Astrocyte of the cerebellum (primary cell): ENCODE measurements around the gene TENM4.

Experiments
- DNase-seq: peaks from one replicate; pipeline ENCODE4 v3.0.0-alpha.2; 2011; ENCODE audit warnings: low read depth
- H3K4me3 ChIP-seq: 2 replicates; pipeline ENCODE4 v1.5.1; 2011; ENCODE audit warnings: mild to moderate bottlenecking, low read depth, low read length, moderate library complexity
- CTCF ChIP-seq: IDR thresholded peaks from 2 replicates; pipeline ENCODE4 v1.5.1; 2012; ENCODE audit warnings: low read length, low read depth, moderate library complexity, mild to moderate bottlenecking; ENCODE audit errors: missing control alignments
- in situ Hi-C: cut with HindIII; loops from 2 replicates; pipeline ENCODE4 v1.10.0; 2017; ENCODE audit warnings: low sequenced_read_pairs

TENM4 gene

GRCh38 chr11:78795621-78796261, 645.1 kb downstream of the TENM4 start:
- DNase-seq = peak; percentile 88
- no peak overlapping the region for H3K4me3 ChIP-seq
- no peak for TF ChIP-seq CTCF
- in situ Hi-C loops = no loop called here

DNA sequence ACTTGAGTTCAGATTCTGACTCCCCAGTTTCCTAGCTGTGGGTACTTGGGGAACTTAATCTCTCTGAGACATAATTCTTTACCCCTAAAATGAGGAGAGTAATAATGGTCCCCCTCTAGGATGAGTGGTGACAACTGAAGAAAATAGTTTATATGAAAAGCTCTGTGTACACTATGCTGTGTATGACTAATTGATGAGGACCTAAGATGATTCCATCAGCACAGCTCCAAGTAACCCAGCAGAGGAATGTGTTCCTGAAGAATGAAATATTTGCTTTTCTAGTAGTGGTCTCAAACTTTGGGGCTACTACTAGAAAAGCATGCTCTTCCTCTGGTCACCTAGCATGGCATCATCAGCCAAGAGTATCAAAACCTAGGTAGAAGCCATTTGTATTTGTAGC, 648.9 kb downstream of the TENM4 start:
- no peak overlapping the region for H3K4me3 ChIP-seq
- in situ Hi-C loops = no loop called here
- no peak for TF ChIP-seq CTCF
- no peak for DNase-seq

GRCh38 chr11:78791254-78791653, 649.6 kb downstream of the TENM4 start:
- in situ Hi-C loops = no loop called here
- no peak for TF ChIP-seq CTCF
- DNase-seq = no peak
- no peak overlapping the region for H3K4me3 ChIP-seq

DNA sequence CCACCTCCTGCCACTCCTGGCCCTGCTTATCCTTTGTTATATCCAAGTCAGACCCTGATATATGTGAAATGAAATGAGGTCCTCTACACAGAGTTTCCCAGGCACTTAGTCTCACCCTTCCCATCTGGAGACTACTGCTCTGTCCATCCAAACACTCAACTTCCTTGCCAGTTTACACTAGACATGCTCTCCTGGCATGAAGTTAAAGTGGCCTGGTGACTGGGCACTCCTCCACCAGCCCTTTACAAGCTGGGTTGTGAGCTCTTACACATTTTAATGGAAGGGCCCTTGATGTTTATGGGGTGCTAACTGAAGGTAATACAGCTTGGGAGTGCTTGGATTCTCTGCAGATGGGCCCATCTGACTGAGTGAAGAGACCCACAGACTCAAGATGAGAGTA, 650.0 kb downstream of the TENM4 start:
- DNase-seq = no peak
- H3K4me3 ChIP-seq = no peak overlapping the region
- TF ChIP-seq CTCF = no peak
- in situ Hi-C loops = no loop called here

DNA sequence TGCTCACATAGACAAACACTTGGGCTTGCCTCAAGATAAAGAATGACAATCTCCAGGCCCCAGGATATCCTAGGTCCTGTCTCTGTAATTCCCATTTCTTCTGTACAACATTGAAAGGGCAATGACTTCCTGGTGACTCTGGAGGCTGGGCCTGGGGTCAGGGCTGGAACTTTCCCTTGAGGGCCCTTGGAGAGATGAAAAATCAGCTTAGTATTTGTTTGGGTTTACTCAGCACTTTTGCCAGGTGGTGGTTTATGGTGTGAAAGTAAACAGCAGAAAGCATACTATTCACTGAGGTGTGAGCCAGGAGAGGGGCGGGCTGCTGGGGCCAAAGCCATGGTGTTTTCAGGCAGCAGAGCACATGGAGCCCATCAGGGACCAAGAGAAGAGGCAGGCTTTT, 651.5 kb downstream of the TENM4 start:
- no peak for TF ChIP-seq CTCF
- no peak overlapping the region for H3K4me3 ChIP-seq
- in situ Hi-C loops = no loop called here
- DNase-seq = no peak

- no peak for TF ChIP-seq CTCF
- H3K4me3 ChIP-seq = no peak overlapping the region
- in situ Hi-C loops = no loop called here
- DNase-seq = no peak
These were observed 652.3 kb downstream of the TENM4 start for GRCh38 chr11:78788533-78788932.
